Activated naive CD8-positive, alpha-beta T cell treated with anti-CD3 and anti-CD28 coated beads, Interleukin-2, amount 50 U/mL, for 16 hours (primary cell): ENCODE data around the gene PABPN1L.

Experiments used
- DNase-seq: peaks from one replicate; pipeline ENCODE4 v3.0.0-alpha.2; 2020; ENCODE audit warnings: low read depth, low spot score

Gene PABPN1L

DNA sequence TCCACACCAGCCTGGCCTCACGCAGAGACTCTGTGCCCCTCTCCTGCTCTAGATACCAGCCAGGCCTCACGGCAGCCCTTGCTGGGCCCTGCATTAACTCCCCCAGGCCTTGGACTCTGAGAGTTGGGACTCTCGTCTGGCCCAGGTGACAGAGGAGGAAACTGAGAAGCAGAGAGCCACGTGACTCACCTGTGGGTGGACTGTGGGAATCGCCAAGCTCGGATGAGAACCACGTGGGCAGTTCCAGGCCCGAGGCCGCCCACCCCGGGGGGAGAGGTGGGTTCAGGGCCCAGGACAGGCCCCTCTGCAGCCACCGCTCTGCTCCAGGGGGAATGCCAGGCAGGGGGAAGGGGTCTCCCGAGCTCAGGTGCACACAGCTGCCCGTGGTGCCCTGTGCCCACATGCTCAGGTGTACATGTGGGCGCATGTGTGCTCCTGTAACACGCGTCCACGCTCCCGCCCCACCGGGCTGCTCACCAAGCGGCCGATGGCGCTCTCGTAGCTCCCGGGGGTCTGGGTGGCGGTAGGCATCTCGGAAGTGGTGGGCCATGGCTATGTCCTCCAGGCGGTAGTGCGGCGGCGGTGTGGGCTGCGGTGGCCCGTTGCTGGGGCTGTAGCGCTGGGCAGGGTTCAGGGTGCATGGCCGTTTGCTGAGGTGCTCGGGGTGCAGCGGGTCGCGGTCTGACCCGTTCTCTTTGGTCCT lies 18.3 kb upstream of the PABPN1L start:
- DNase-seq: no peak

DNA sequence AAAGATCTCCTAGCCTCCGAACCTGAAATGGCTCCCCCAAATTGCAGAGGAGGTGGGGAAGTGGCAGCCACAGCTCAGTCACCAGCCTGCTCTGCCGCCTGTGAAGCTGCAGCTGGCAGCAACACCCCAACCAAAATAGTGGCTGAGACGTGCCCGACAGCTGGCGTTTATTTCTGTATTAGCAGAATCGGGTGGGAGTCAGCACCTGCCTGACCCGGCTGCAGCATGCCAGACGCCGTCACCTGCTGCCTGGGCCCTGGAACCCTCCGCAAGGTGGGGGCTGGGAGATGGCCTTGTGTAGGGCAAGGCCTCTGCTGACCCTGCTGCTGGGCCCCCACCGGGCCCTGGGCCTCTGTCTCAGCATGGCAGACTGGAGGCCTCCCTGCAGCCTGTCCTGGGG lies 17.5 kb upstream of the PABPN1L start:
- DNase-seq: no peak

DNA sequence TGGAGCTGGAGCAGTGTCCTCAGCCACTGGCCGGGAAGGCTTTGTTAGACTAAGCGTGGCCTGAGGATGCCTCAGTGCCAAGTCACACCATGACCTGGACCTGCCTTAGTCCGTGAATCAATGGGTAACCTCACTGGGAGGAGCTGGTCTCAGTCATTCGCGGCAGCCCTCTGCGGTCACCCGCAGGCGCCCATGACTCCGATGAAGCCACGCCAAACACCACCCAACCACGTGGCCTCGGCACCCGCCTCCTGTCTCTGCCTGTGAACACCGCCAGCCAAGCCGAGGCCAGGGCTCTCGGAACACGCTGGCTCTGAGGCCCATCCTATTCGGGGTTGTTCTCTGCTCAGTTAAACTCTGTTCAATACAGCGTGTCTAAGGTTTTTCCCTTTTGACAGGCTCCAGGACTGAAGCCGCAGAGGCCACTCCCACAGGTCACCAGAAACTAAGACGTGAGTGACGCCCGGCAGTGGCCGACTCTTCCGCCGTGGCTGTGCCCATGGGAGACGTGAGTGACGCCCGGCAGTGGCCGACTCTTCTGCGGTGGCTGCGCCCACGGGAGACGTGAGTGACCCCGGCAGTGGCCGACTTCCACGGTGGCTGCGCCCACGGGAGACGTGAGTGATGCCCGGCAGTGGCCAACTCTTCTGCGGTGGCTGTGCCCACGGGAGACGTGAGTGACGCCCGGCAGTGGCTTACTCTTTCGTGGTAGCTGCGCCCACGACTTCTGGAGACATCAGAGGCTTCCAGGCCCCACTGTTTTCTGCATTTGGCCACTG lies 16.8 kb upstream of the PABPN1L start:
- DNase-seq: no peak

DNA sequence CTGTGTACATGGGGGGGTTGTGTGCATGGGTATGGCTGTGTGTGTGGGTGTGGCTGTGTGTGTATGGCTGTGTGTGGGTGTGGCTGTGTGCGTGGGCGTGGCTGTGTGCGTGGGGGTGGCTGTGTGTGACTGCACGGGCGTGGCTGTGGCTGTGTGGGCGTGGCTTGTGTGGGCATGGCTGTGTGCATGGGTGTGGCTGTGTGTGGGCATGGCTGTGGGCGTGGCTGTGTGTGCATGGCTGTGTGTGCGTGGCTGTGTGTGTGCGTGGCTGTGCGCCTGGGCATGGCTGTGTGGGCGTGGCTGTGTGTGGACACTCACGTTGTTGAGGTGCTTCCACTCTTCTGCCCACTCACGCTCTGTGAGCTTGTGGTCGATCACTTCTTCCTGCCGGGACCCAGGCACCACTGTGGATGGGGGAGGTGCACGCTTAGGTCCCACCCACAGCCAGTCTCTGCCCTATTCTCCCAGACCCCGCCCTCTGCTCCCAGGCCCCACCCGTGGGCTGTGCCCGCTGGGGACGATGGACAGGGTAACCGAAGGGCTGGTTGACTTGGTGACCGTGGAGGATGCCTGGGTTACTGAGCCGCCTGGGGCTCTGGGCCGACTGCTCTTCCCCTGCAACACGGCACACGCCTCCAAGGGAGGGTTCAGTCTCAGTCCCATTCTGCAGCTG lies 16.0 kb upstream of the PABPN1L start:
- no peak for DNase-seq

DNA sequence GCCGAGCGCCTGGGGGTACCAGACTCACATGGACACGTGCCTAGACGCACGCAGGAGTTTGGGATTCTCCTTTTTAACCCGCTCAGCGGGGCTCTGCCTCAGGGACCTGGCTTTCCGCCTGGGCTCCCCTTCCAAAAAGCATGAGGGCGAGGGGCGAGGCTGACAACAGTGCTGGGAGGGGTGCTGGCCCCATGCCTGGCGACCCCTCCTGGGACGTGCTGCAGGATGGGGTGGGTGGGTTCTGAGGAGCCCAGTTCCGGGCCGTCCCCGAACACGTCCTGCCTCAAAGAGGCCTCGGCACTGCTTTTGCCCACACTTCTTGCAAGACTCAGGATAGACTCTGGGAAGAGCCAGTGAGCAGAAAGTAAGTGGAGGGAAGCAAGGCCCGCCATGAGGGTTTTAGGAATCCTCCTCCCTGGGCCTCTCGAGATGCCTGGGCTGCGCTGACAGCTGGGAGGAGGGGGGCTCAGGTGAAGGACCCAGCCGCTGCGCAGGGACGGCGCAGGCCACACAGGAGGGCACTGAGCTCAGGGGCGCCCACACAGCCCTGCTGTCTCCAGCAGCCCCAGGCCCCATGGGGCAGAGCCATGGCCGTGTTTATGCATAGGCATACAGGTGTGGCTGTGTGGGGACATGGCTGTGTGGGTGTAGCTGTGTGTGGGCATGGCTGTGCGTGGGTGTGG lies 15.4 kb upstream of the PABPN1L start:
- no peak for DNase-seq

DNA sequence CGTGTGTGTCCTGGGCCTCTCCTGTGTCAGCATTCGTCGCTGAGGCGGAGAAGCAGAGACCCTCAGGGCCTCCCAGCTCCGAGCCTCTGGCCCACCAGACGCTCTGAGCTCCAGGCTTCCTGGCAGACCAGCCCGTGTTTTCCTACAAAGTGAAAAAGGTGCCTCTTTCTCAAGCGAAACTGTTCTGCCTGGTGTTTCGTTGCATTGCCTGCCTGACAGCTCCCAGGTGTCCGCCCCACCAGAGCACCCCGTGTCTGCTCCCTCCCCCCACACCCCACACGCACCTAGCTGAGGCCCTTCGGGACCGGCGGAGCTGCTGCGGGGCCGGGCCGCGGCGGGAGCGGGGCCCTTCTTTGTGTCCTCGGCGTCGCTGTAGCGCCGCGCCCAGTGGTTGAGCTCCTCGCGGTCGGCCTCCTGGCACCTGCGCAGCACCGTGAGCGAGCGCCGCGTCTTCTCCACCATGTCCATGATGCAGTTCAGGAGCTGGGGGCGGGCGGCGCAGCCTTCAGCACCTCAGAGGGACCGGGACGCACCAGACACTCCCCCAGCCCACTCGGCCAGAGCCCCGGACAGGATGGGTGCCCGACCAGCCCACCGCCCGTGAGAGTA lies 14.7 kb upstream of the PABPN1L start:
- no peak for DNase-seq

DNA sequence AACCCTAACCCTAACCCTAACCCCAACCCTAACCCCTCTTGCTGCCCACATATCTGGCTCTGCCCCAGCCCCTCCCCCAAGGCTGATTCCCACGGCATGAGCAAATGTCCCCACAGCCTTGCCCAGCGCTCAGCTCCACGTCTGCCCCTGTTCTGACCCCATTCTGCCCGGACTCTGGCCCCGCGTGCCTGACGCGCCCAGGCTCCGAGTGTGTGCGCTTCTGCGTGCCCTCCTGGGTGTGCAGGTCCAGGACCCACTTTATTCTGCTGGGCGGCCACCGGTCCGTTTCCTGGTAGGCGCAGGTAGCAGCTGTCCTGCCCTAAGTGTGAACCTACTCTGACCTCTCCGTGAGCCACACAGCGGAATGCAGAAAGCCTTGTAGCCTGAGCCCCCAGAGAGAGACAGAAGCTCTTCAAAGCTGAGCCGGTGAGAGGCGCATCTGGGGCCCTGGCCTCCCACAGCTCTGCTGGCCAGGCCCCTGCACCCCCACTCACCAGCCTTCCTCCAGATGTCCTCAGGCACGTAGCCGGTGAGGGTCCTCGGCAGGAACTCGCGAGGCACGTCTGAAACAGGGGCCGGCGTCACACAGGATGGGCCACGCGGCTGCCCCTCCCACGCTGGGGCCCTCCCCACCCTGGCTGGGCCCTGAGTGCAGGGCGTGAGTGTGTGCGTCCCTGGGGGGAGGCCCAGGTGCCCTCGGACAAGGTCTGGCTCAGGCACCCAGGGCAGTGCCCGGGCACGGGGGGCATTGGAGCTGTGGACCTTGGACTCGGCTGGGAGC lies 14.0 kb upstream of the PABPN1L start:
- DNase-seq: no peak

DNA sequence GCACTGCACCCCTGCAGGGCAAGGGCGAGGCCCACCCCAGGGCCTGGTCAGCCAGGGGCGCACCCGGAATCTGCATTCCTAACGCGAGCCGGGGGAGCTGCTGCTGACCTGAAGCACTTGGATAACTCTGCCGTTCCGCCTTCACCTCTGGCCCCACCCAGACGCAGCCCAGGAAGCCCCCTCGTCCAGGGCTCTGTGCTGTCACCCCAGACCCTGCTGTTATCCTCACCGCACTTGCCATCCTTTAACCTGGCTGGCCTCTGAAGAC lies 13.3 kb upstream of the PABPN1L start:
- no peak for DNase-seq

DNA sequence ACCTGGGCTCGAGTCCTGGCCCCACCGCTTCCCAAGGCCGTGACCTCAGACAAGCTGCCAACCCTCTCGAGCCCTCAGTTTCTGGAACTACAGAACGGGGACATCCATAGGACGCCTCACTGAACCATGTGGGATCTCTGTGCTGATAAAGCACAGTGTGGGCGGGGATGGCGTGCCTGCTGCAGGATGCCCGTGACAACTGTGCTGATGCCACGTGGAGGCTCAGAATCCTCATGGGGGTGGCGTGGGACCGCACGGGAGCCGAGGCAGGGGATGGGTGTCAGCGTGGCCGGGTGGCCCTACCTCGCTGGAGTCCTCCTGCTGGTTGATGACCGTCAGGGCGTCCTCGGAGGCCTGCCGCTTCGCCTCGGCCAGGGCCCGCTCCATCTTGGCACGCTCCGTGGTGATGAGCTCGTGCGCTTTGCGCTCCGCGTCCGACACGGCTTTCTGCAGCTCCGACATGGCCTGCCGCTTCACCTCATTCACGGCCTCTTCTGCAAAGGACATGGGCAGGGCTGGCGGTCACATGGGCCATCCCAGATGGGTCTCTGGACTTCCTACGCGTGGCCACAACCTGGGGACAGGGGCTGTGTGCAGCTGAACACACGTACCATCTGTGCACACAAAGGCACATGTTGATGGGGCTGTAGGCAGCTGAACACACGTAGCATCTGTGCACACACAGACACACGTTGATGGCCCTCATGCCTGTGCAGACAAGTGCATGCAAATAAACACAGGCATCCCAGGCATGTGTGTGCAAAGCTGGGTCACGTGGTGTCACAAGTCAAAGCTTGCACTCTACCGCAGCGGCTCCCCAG lies 12.7 kb upstream of the PABPN1L start:
- no peak for DNase-seq

DNA sequence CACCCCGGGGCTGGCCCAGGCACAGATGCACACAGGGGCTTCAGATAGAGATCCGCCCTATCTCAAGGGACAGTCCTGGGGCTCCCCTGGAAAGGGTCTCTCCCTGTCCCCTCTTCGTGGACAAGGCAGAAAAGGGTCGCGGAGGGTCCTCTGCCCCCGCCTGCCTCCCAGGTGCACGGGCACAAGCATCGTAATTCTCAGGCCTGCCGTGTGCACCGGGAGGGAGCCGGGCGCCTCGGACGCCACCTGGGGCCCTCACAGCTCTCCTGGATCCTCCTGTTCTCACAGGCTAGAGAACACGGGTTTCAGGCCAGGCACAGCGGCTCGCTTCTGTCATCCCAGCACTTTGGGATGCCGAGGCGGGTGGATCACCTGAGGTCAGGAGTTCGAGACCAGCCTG lies 11.9 kb upstream of the PABPN1L start:
- no peak for DNase-seq

DNA sequence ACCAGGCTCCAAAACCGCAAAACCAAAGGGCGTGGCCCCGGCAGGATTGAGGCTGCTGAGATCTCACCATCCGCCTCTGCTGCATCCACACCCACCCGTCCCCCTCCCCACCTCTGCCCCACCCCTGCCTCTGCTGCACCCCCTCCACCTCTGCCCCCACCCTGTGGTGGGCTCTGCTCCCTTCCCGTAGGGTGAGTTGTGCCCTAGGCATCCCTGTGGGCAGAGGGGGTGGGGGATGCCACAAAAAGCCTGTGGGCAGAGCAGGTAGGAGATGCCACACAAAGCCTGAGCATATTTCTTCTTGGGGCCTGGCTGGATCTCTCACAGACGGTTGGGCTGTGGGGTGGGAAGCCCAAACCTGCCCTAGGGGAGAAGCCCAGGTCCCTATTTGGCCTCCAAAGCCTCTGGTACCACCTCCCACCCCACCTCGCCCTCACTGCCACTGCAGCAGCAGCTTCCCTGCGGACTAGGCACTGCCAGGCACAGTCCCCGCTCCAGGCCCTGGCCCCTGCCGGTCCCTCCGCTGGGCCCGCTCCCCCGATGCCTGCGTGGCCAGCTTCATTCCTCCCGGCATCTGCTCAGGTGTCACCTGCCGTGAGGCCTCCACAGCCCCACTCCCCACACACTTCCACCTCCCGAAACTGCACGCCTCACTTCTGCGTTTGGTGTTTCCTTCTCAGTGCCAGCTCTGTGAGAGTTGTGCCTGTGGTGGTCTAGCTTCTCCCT lies 11.3 kb upstream of the PABPN1L start:
- DNase-seq: no peak

DNA sequence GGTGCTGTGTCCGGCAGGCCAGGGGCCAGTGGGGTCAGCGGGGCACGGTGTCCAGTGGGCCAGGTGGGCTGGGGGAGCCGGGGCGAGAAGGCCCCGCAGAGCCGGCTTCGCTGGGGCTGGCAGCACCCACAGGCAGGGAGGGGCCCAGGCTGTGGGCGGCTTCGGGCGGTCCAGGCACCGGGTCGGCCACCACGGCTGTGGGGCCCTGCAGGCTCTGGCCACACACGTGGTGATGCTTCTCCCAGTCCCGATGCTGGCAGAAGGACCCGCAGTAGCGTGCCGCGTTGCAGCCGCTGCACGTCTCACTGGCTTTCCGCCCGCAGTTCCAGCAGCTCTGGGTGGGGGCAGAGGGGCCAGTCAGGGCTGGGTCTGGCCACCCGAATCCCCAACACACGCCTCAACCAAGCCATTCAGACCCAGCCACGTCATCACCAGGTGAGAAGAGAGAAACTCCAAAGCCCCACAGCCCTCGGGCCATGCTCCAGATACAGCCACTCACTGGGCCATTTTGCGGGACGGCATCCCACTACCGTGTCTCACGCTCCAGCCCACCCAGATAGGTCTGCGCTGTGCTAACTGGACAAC lies 10.6 kb upstream of the PABPN1L start:
- no peak for DNase-seq

DNA sequence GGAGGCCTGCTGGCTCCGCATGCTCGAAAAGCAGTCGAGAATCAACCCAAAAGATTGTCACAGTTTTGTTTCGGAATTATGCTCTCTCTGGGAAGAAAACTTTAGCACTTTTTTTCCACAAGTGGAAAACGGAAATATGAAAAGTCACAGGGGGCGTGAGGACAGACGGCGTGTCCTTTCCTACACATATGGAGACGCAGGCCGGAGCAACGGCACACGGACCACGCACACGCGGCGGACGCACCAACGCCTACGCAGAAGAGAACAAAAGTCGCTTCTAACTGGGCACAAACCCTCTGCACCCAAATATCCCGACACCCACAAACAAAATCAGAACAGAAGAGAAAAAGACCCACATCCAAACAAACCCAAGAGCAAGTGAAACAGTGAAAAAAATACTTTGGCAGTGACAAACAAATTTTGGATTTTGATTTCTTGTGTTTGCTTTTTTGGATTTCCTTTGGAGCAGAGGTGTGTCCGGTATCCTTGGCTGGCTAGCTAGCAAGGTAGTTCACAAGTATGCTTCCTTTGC lies 9.3 kb upstream of the PABPN1L start:
- no peak for DNase-seq

DNA sequence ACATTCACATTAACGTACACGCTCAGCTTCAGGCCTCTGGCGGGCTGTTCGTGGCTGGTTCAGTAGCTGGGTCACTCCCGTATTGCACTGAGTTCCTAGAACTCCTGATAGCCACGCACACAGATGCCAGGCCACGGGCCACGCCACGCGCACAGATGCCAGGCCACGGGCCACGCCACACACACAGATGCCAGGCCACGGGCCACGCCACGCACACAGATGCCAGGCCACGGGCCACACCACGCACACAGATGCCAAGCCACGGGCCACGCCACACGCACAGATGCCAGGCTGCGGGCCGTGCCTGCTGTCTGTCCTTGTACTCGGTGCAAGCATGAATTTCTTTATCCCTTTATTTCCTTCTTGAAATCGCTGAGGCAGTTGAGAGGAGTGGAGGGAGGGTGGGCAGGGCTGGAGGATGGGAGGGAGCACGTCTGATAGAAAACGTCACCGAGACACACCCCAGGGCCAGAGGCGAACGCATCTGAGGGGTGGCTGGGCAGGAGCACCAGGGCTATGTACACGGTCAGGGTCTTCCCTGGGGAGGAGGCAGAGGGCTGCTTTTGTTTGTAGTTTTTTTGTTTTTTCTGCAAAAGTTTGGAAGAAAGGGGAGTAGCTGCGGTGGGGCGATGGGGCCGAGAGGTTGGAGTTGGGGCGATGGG lies 8.6 kb upstream of the PABPN1L start:
- DNase-seq: no peak

DNA sequence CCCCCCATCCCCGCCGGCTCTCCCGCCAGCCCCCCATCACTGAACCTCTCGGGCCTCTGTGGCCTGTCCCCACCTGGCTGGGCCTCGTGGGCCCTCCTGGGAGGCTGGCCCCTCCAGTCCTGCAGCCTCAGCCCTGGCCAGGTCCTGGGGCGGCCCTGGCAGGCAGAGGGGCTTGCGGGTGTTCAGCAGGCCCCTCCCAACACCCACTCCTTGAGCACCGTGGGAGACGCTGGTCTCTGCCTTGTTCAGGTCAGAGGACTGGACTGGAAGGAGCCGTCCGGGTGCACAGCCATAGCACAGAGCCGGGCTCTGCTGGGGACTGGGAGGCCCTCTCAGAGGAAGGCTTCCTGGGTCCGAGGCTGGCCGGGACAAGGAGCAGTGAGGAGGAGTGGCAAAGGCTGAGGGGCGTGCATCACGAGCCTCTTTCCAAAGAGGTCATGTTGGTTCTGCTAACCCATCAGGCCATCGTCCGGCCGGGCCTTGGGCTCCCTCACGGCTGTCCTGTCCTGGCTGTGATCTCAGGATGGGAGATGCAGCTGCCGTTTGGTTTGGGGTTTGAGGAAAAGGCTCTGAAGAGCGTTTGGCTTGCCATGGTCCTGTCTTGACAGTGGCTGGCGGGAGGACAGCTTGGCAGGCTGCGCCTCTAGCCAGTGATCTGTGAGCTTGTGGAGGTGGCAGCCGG lies 6.3 kb upstream of the PABPN1L start:
- DNase-seq: no peak

DNA sequence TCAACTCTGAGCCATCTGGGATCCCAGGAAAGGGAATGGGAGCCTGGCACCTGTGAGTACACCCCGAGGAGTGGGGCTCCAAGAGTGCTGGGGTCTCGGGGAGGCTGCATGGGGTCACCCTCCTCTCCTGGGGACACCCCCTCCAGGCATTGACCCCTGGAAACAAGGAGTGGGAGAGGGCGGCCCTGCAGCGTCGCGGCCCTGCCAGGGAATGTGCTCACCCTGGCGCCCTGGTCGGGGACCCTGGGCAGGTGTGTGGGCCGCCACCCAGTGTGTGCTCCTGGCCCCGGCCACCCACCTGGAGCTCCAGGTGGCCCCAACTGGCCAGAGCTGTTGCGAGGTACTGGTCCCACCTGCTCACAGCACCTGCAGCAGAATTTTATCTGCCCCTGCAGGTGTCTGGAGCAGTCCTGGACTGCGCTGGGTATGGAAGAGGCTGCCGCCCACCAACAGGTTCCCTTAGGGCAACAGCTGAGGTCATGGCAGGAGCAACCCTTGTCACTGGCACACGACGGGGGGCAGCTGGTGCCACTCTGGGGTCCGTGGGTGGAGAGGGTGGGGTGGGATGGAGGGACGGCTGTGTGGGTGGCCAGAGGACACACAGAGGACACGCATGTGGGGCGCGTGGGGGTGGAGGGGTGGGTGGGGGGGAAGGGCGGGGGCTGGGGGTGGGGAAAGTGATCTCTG lies 5.4 kb upstream of the PABPN1L start:
- DNase-seq: no peak

DNA sequence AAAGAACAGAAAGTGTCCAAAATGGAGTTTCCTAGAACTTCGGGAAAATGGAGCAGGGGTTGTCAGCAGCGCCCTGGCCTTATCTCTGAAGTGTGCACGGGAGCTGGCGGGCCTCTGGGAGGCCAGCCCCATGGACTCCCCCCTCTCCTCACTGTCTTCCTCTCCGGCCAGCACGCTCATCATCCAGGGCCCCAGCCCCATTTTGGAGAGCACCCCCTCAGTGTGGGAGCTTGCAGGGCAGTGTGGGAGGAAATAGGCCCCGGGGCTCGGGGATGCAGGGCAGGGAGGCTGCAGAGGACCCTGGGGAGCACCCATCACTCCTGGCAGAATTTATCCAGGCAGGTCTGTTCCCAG lies 4.9 kb upstream of the PABPN1L start:
- no peak for DNase-seq
